ENCODE results near the gene SC5D. TPM values are rescaled to one million over a fixed set of nuclear protein-coding genes. Genes with fewer than 3 reads are reported as not detected.

The SC5D gene
- total RNA-seq, 1 experiment from 2014 or later = 39.2 TPM

DNA sequence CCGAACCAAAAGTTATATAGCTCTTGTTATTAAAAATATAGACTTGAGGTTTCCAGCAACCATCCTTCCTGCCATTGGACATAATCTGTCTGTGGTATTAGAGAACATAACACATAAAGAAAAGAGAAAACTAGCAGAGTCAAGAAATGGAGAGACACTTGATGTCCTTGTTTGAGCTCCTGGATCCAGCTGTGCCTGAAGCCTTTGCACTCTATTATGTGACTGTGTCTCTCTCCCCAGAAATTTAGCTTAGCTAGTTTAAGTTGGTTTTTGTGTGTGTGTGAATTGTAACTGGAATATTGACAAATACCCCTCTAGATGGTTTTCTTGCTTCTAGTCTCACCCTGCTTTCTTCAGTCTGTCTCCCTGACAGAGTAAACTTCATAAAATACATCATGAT is 61.6 kb downstream of the SC5D start:
- no peak for DNase-seq (ENCODE audit: low read depth)

DNA sequence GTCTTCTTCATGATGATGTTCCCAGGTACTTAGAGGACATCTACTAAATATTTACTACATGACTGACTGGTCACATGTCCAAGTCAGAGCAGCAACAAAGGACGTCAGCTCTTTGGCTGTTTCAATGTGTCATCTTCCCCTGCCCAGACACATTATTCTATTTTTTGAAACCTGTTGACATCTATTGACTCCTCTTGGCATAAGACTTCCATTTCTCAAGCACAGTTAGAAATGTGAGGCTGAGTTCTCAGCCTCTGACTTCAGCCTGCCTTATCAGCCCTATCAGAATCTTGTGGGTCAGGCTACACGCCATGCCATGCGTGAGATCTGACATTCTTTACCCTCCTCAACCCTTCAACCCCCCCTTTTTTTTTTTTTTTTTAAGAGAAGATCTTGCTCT is 63.8 kb downstream of the SC5D start:
- DNase-seq (ENCODE audit: low read depth) = no peak

Other genes starting within 250 kb of the SC5D start
- 0.32 and 0.40 TPM in 2 replicates for gene TECTA, start 191.5 kb upstream of the SC5D start, total RNA-seq (2014; rRNA removed)
- 0.06 and 0.26 TPM in 2 replicates for gene SORL1, start 159.5 kb downstream of the SC5D start, total RNA-seq (2014; rRNA removed)